H1 (cell line): Measurements from ENCODE around the gene RAB44. TPM values are rescaled to one million over a fixed set of nuclear protein-coding genes. Genes with fewer than 3 reads are reported as not detected.
A peak's percentile ranks its signal among the peaks of the same experiment; 100 is the strongest.

Experiments used
- CTCF ChIA-PET: fragments of 300-600 bp; sonication (Branson Sonifier 250); formaldehyde crosslinking; loops from one replicate; lab custom pipeline; 2021; ENCODE audit not compliant: partially characterized antibody; lab: Charles Lee
- POLR2A ChIA-PET: fragments of 300-600 bp; sonication (Branson Sonifier 250); formaldehyde crosslinking; loops from one replicate; lab custom pipeline; 2021; ENCODE audit warnings: inconsistent platforms; ENCODE audit not compliant: partially characterized antibody; lab: Charles Lee
- DNase-seq, 2 experiments: peaks; one replicate each; pipeline versions ENCODE4 v3.0.0 to v3.0.0-alpha.2; 2010 to 2022; ENCODE audit warnings: low spot score in 2 of 2, low read depth in 1 of 2, mixed read lengths in 1 of 2
- FAIRE-seq: peaks from 2 replicates; lab custom pipeline; 2011; peaks lifted over from hg19 to GRCh38; lab: Jason Lieb, UNC
- H2AFZ ChIP-seq: 2 replicates; pipeline ENCODE4 v1.8.1; 2012; ENCODE audit warnings: low read length, inconsistent platforms
- H2AK5ac ChIP-seq: 2 replicates; pipeline ENCODE4 v1.6.1; 2013; ENCODE audit warnings: low read depth, low read length
- H2BK120ac ChIP-seq: replicated peaks from 2 replicates; pipeline ENCODE3; 2013; ENCODE audit warnings: low read depth, low read length, inconsistent platforms
- H2BK12ac ChIP-seq: 2 replicates; pipeline ENCODE4 v1.6.1; 2013; ENCODE audit warnings: low read depth, low read length
- H2BK15ac ChIP-seq: 2 replicates; pipeline ENCODE4 v1.6.1; 2013; ENCODE audit warnings: low read length
- H2BK20ac ChIP-seq: 2 replicates; pipeline ENCODE4 v1.6.1; 2013; ENCODE audit warnings: low read length
- H2BK5ac ChIP-seq: 2 replicates; pipeline ENCODE4 v1.6.1; 2013; ENCODE audit warnings: low read depth, low read length
- H3K14ac ChIP-seq: 2 replicates; pipeline ENCODE4 v1.6.1; 2013; ENCODE audit warnings: inconsistent platforms; ENCODE audit not compliant: insufficient read length
- H3K18ac ChIP-seq: 2 replicates; pipeline ENCODE4 v1.6.1; 2013; ENCODE audit warnings: low read length; ENCODE audit errors: extremely low read depth
- H3K23ac ChIP-seq: 2 replicates; pipeline ENCODE4 v1.6.1; 2013; ENCODE audit warnings: inconsistent platforms; ENCODE audit not compliant: insufficient read length
- H3K23me2 ChIP-seq: 2 replicates; pipeline ENCODE4 v1.6.1; 2013; ENCODE audit warnings: low read depth, low read length
- H3K27ac ChIP-seq: 2 replicates; pipeline ENCODE4 v1.6.1; 2011; ENCODE audit warnings: low read depth, low read length, inconsistent platforms
- H3K27me3 ChIP-seq, 4 experiments: replicated peaks in 1 of 4; 1 replicate in 1 of 4; 2 replicates in 3 of 4; pipeline versions ENCODE4 v1.6.1 to v1.8.1; 2011 to 2013; ENCODE audit warnings: low read length in 3 of 4, mild to moderate bottlenecking in 3 of 4, inconsistent platforms in 2 of 4, mixed read lengths in 2 of 4, moderate library complexity in 1 of 4; ENCODE audit not compliant: control insufficient read depth in 3 of 4, insufficient read depth in 3 of 4; ENCODE audit errors: extremely low read depth in 1 of 4
- H3K36me3 ChIP-seq, 4 experiments: 2 replicates each; pipeline versions ENCODE4 v1.6.1 to v1.8.1; 2011 to 2013; ENCODE audit warnings: mild to moderate bottlenecking in 4 of 4, low read length in 3 of 4, moderate library complexity in 2 of 4, control low read depth in 1 of 4, inconsistent platforms in 1 of 4; ENCODE audit not compliant: insufficient read depth in 4 of 4, control insufficient read depth in 2 of 4
- H3K4ac ChIP-seq: replicated peaks from 2 replicates; pipeline ENCODE3; 2013; ENCODE audit warnings: low read length, low read depth, mixed read lengths, inconsistent platforms; ENCODE audit not compliant: insufficient read length
- H3K4me1 ChIP-seq, 4 experiments: replicated peaks in 1 of 4; 1 replicate in 1 of 4; 2 replicates in 3 of 4; pipeline versions ENCODE4 v1.6.1 to v1.8.1; 2011 to 2013; ENCODE audit warnings: low read length in 3 of 4, inconsistent platforms in 2 of 4, mixed read lengths in 1 of 4; ENCODE audit not compliant: insufficient read depth in 4 of 4, control insufficient read depth in 3 of 4
- H3K4me2 ChIP-seq, 2 experiments: 2 replicates each; pipeline versions ENCODE4 v1.6.1 to v1.8.1; 2011 to 2013; ENCODE audit warnings: low read depth in 2 of 2, low read length in 2 of 2, control low read depth in 1 of 2, inconsistent platforms in 1 of 2, mild to moderate bottlenecking in 1 of 2; ENCODE audit not compliant: insufficient read depth in 1 of 2
- H3K4me3 ChIP-seq, 4 experiments: fragments of 200-600, 300-600 bp in 1 of 4; sonication (generic), shearing (Covaris generic), sonication (Bioruptor Twin) in 1 of 4; 2 replicates each; pipeline versions ENCODE4 v1.5.1 to v1.8.1; 2011 to 2016; ENCODE audit warnings: low read length in 4 of 4, low read depth in 3 of 4, control low read depth in 2 of 4, inconsistent platforms in 2 of 4, mild to moderate bottlenecking in 2 of 4, mixed read lengths in 1 of 4, moderate library complexity in 1 of 4; ENCODE audit not compliant: insufficient read depth in 2 of 4; ENCODE audit errors: extremely low read depth in 1 of 4
- H3K56ac ChIP-seq: replicated peaks from 2 replicates; pipeline ENCODE3; 2013; ENCODE audit warnings: low read depth, mild to moderate bottlenecking, mixed read lengths, low read length, inconsistent platforms; ENCODE audit not compliant: insufficient read length
- H3K79me1 ChIP-seq: 2 replicates; pipeline ENCODE4 v1.6.1; 2013; ENCODE audit warnings: low read depth, low read length, control low read depth
- H3K79me2 ChIP-seq, 2 experiments: 2 replicates each; pipeline versions ENCODE4 v1.6.1 to v1.8.1; 2012 to 2013; ENCODE audit warnings: low read length in 2 of 2, mild to moderate bottlenecking in 2 of 2, inconsistent platforms in 1 of 2; ENCODE audit not compliant: insufficient read depth in 2 of 2, control insufficient read depth in 1 of 2
- H3K9ac ChIP-seq, 4 experiments: replicated peaks in 1 of 4; 1 replicate in 1 of 4; 2 replicates in 3 of 4; pipeline versions ENCODE4 v1.6.1 to v1.8.1; 2011 to 2013; ENCODE audit warnings: low read depth in 3 of 4, low read length in 3 of 4, control low read depth in 2 of 4, mild to moderate bottlenecking in 2 of 4, moderate library complexity in 2 of 4, inconsistent platforms in 1 of 4; ENCODE audit errors: extremely low read depth in 1 of 4
- H3K9me3 ChIP-seq, 2 experiments: 2 replicates each; pipeline versions ENCODE4 v1.6.1 to v1.8.1; 2012 to 2013; ENCODE audit warnings: mild to moderate bottlenecking in 2 of 2, moderate library complexity in 2 of 2, control low read depth in 1 of 2, inconsistent platforms in 1 of 2, low read depth in 1 of 2, low read length in 1 of 2, mixed read lengths in 1 of 2; ENCODE audit not compliant: insufficient read depth in 2 of 2
- H4K20me1 ChIP-seq, 2 experiments: replicated peaks in 1 of 2; 2 replicates each; pipeline versions ENCODE3 to v1.8.1; 2011 to 2013; ENCODE audit warnings: inconsistent platforms in 2 of 2, low read length in 2 of 2, mild to moderate bottlenecking in 1 of 2; ENCODE audit not compliant: insufficient read depth in 2 of 2, control insufficient read depth in 1 of 2
- H4K5ac ChIP-seq: 2 replicates; pipeline ENCODE4 v1.6.1; 2013; ENCODE audit warnings: low read length, low read depth, mixed read lengths, inconsistent platforms; ENCODE audit not compliant: insufficient read length
- H4K8ac ChIP-seq: 2 replicates; pipeline ENCODE4 v1.8.0; 2013; ENCODE audit warnings: mild to moderate bottlenecking, moderate library complexity, low read length, inconsistent platforms; ENCODE audit not compliant: insufficient read depth; ENCODE audit errors: extremely low read depth
- H4K91ac ChIP-seq: replicated peaks from 2 replicates; pipeline ENCODE3; 2013; ENCODE audit warnings: low read length, mixed read lengths, inconsistent platforms; ENCODE audit not compliant: insufficient read length
- CHD1 ChIP-seq: IDR thresholded peaks from 2 replicates; pipeline ENCODE4 v1.6.1; 2012; ENCODE audit warnings: low read depth, low read length, improper control_type of control experiment
- WGBS, 2 experiments: shearing (Covaris generic) in 1 of 2; methylation state at CpG; one replicate each; pipeline versions ENCODE4 v1.1.6 to v1.1.7; 2013 to 2015; ENCODE audit warnings: low lambda C conversion rate in 2 of 2, mixed read lengths in 2 of 2, inconsistent platforms in 1 of 2, low coverage in 1 of 2, missing lambda C conversion rate in 1 of 2; ENCODE audit not compliant: insufficient replicate concordance in 2 of 2, insufficient coverage in 1 of 2, insufficient read length in 1 of 2; ENCODE audit errors: extremely low coverage in 1 of 2, missing lambda C conversion rate in 1 of 2; 5-methylcytosine and 5-hydroxymethylcytosine counted together
- polyA plus RNA-seq, 7 experiments: library from polyadenylated mRNA; depleted of rRNA in 3 of 7; stranded (reverse) in 5 of 7; unstranded in 2 of 7; fragments of >200 nt in 5 of 7; fragments of 200-250 nt in 2 of 7; gene quantifications; 1 replicate in 5 of 7; 2 replicates in 1 of 7; 4 replicates in 1 of 7; pipeline versions ENCODE4 v1.2.1 to v1.2.3, GENCODE V29; 2011 to 2013; ENCODE audit warnings: missing spikeins in 2 of 7, mixed read lengths in 2 of 7
- total RNA-seq: library from RNA; stranded (reverse); fragmentation: NEBNext Ultra II Directional; extraction: Animal tissue kit (Norgen Biotek cat#: 25700); gene quantifications from 2 replicates; pipeline ENCODE4 v1.2.1, GENCODE V29; 2021

RAB44 gene
- total and polyA plus RNA-seq, 2 of the 8 experiments (the other 6 are each of a cell fraction or from before 2014, with no cell fraction given) = 0.02 TPM; not detected in 1

GRCh38 chr6:36663504-36664446, 33.9 kb upstream of the RAB44 start:
- Histone ChIP-seq H3K79me2 (no peaks in the 10 kb centered on the region), H4K20me1 (peaks cover 0 to 2% of the 10 kb centered on the region in 2 experiments), H3K23me2 (peaks cover 7% of the 10 kb centered on the region; the same call in 1 of the 2 replicates), H2BK12ac (no peak overlapping the region), H3K18ac (no peak overlapping the region)
- FAIRE-seq = no peak
- 91% methylated on average over 4 of the region's 4 CpGs; no CpG with 5 or more reads in 1 of the 2 experiments for WGBS, 2 experiments
- no peak for TF ChIP-seq CHD1
- TF ChIP-seq, all 59 proteins: peak for 0
- H2BK120ac ChIP-seq = no peak overlapping the region
- H2AFZ ChIP-seq = no peak overlapping the region
- peak overlapping the region; percentile 49; the same call in 1 of the 2 replicates for H2BK20ac ChIP-seq
- H3K4me1 ChIP-seq = peaks cover 7 to 27% (median 17%) of the 10 kb centered on the region in 4 experiments
- H3K4me2 ChIP-seq = no peak overlapping the region
- no peak for DNase-seq
- no peak overlapping the region for H4K5ac ChIP-seq
- no peak overlapping the region for H4K91ac ChIP-seq
- no peaks in the 10 kb centered on the region for H3K36me3 ChIP-seq
- H2AK5ac ChIP-seq = peak overlapping the region; percentile 7; the same call in 1 of the 2 replicates
- H3K9ac ChIP-seq = no peak overlapping the region
- ChIA-PET POLR2A (interaction anchor here (0.7 to 8.6 kb wide), 4 partner anchors 13 to 69 kb away, joined by 3 to 109 read pairs (median 3); partner anchors contain the start of gene CDKN1A), CTCF (interaction anchor here (0.6 to 7.2 kb wide), 7 partner anchors 16 to 240 kb away, joined by 3 to 67 read pairs (median 5); partner anchors contain the start of gene CDKN1A)
- no peaks in the 10 kb centered on the region for H3K9me3 ChIP-seq
- H2BK15ac ChIP-seq = no peak overlapping the region
- H3K4ac ChIP-seq = no peak overlapping the region
- no peaks in the 10 kb centered on the region for H3K79me1 ChIP-seq
- no peak overlapping the region for H2BK5ac ChIP-seq
- no peak overlapping the region for H3K27ac ChIP-seq
- H4K8ac ChIP-seq = no peak overlapping the region
- H3K14ac ChIP-seq = no peak overlapping the region
- H3K56ac ChIP-seq = no peak overlapping the region
- H3K4me3 ChIP-seq = no peak overlapping the region
- no peak overlapping the region for H3K23ac ChIP-seq
- H3K27me3 ChIP-seq = peaks cover 0 to 4% (median 0%) of the 10 kb centered on the region in 4 experiments; a peak in 2 of 7 replicates
